Left renal pelvis (tissue), 4 donors: ENCODE results near the gene MED31. TPM values are rescaled to one million over a fixed set of nuclear protein-coding genes. Genes with fewer than 3 reads are reported as not detected.
"Not testable (repeated sequence)": the region's sequence is repeated elsewhere in the genome, so short reads cannot be mapped to it uniquely, and the experiment has no call there.

Experiments used
- DNase-seq, 4 donors: peaks; one replicate each; pipeline ENCODE4 v3.0.0-alpha.2; 2013; ENCODE audit warnings: low read depth in 4 of 4, low spot score in 3 of 4
- polyA plus RNA-seq, 4 donors: library from polyadenylated mRNA; unstranded; fragments of 120-200 nt; gene quantifications; one replicate each; pipeline ENCODE4 v1.2.1, GENCODE V29; 2013; ENCODE audit not compliant: insufficient read length in 4 of 4

The MED31 gene
- polyA plus RNA-seq, 4 donors: 21.9 to 29.5 (median 28.8) TPM

DNA sequence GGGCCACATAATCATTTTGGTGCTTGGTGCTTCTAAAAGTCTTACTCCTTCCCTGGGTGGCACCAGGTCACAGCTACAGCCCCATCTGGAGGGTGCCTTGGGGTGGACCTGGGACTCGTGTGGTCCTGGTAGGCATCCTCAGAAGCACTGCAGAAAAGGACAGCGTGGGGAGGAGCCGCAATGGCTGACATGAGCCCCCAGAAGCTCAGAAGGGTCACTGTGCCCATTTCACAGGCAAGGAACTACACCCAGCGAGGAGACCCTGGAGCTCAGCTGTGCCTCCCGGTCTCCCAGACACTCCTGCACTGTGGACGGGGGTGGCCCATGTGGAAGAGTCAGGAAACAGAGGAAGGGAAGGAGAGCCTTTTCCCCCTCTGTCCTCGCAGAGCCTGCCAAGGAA lies 26.5 kb upstream of the MED31 start:
- DNase-seq: no peak

DNA sequence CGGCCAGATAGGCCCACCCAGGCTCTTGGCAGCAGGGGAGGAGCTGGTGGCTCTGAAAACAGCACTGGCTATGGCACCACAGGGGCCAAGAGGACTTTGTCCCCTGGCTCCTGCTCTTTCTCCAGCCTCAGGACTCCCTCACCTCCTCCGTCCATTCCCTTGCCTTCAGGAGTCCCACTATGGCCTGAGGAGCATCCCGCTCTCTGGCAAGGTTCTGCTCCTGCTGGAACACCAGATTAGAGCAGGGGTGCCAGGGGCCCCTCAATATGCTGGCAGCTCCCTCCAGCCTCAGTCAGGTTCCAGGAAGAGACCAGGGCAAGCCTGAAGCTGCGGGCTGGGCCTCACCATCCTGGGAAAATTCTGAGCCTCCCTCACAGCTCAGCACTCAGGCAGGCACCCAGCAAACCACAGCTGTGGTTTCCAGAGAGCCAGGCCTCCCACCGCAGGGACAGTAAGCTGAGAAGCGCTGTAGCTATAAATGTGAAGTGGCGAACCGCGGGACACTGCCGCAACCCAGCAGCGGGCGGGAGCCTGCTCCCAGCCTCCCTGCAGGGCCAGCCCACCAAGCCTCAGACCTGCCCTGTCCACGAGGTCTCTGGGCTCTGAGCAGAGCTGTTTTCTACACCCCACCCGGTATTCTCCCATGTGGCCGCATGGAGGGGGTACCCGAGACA lies 25.9 kb upstream of the MED31 start:
- DNase-seq: no peak

DNA sequence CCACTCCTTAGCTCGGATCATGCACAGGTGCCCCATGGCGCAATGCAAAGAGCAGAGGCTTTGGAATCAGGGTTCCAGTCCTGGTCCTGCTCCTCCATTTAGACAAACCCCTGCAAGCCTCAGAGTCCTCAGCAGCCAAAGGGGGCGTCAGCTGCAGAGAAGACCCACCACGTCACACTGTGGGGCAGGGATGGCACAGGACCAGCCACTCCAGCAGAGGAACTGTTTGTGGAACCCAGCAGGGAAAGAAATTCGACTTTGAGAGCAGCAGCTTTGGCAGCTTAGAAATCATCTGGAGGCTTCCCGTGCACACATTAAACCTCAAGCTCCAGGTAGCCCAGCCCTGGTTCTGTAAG lies 25.4 kb upstream of the MED31 start:
- DNase-seq: no peak

DNA sequence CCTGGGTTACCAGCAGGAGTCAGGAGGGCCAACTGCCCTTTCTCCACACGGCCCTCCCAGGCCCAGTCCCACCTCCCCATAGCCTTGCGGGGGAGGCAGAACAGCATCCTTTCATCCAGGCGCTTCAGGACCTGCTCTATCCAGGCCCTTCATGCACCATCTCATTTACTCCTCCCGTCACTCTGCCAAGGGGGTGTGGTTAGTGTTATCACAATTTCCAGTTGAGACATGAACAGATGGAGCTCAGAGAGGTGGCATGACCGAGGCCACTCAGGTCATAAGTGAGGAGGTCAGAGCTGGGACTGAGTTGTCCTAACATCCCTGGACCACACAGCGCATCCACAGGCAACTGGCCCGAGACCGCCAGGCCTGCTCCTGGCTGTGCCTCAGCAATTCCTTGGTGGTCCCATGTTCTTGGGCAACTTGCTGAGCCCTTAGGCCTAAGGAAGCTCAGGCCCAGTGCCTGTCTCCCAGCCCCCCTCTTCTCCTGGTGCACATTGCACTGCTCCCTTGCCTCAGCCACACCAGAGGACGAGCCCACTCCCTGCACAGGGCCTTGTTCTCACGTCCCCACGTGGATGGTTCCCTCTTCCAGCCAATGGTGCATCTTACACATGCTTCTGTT lies 23.9 kb upstream of the MED31 start:
- no peak for DNase-seq

DNA sequence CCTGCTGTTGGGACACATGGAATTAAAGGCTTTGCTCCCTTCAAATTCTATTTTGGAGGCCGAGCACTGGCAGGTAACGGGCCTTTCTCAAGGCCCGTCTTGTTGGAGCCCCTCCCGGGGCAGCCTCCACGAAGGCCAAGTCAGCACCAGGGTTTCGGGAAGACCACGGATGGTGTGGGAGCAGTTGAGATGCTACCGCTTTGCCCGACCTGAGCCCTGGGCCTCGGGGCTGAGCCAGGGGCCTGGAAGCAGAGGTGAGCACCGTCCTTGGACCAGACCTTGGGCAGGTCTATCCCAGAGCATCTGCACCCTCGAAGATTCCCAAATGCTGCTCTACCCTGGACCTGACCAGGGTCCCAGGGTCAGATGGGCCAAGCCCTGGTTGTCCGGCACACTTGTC lies 23.2 kb upstream of the MED31 start:
- no peak for DNase-seq

DNA sequence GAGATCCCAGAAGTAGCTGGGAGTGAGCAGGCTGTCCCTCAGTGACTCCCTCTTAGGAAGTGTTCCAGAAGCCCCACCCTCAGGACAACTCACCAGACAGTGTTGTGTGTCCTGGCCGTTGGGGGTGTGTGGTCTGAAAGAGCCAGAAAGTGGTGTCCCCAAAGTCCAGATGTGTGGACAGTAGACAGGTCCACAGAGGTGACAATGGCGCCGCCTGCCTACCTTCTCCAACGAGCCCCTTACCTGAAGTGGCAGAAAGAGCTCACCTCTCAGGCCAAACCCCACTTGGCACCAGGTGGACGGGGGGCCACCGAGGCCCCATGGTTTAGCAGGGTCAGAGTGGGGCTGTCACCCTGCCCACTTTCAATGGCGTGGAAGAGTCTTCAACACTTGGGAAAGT lies 20.0 kb upstream of the MED31 start:
- no peak for DNase-seq

DNA sequence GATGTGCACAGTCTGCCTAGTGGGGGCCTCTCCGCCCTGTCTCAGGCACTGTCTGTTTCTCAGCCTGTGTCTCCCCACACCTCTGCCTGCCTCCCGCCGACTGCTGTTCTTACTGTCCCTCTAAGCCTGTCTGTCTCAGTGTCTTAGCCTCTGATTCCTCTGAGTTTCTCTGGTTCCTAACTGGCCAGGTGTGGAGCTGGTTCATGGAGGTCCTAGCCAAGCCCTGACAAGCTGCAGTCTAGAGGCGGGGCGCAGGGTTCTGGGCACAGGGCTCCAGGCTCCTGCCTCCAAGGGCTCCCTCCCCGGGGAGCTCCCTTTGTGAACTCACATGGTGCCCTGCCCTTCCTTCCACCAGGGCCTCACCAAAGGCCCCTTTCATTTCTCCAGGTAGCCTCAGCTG lies 19.6 kb upstream of the MED31 start:
- no peak for DNase-seq

DNA sequence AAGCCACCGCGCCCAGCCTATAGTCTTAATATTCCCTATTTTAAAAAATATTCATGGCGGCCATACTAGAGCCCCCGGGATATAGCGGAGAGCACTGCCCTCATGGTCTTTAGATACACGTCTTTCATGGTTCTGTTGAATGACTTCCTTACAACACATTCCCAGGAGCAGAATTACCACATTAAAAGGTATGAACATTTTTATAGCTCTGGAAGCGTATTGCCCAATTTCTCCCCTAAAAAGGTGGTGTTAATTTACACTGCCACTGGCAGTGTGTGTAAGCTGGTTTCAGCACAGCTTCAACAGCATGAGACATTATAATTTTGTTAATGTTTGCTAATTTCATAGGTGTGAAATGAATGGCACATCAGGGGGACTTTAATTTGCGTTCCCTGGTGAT lies 19.2 kb upstream of the MED31 start:
- DNase-seq: no peak

DNA sequence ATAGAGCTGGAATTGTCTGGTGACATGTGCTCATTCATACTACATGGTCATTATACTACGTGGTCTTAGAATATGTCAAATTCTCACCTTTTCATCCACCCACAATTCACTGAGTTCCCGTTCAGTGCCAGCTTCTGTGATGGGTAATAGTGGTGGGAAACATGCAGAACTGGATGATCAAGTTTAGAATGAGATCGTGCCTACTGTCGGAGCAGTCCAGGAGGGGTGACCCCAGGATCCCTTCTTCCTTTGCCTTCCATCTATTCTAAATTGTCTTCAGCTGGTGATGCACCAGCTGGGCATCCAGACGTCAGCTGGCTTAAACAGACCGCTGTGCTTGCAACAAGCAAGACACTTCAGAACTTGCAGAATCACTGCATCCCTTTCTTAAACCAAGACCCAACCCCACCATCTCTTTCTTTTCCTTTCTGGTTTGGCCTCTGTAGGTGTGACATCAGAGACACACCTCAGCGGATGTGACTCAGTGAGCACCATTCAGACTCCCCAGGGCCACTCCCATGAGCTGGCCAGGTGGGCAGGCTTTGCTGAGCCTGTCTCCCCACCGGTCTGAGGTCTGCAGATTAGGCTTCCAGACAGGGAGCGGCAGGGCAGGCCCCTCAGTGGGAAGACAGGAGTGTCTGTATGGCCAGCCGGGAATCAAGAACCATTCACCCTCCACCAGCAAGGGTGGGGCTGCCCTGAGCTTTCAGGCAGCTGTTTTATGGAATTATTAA lies 18.2 kb upstream of the MED31 start:
- DNase-seq: no peak

DNA sequence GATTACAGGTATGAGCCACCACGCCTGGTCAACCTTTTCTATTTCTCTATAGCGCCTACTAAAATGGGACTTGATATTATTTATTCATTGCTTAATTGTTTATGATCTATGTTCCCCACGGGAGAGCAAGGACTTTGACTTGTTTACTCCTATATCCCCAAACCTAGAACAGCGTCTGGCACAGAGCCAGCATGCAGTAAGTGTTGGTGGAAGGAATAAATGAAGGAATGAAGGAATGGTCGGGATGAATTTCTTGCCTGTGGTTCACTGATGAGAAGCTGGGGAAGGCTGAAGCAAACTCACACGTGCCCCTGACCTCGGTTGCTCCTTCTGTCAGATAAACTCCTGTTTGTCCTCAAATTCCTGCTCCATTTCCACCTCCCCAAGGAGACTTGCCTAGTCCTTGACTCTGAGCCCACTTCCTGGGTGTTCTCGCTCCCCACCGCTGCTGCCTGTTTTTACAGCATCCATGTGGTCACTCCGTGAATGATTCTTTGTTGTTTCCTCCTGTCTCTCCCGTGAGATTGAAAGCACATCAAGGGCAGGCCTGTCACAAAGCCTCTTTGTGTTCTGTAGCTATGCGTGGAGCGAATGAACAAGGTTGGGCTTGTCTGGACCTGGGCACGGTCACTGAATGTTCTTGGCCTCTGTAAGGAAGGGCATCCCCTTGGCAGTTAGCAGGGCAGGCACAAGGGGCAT lies 17.5 kb upstream of the MED31 start:
- no peak for DNase-seq

DNA sequence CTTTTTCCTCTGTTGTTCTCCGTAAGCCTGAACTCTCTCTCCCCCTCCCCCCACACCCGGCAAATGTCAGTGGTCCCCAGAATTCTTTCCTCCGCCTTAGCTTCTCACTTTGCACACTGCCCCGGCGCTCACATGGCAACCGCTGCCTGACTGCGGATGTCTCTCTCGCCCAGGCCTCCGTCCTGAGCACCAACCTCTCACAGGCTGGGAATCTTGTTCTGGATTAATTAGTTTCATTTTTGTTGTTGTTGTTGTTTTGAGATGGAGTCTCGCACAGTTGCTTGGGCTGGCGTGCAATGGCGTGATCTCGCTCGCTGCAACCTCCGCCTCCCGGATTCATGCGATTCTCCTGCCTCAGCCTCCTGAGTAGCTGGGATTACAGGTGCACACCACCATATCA lies 16.8 kb upstream of the MED31 start:
- DNase-seq: no peak

DNA sequence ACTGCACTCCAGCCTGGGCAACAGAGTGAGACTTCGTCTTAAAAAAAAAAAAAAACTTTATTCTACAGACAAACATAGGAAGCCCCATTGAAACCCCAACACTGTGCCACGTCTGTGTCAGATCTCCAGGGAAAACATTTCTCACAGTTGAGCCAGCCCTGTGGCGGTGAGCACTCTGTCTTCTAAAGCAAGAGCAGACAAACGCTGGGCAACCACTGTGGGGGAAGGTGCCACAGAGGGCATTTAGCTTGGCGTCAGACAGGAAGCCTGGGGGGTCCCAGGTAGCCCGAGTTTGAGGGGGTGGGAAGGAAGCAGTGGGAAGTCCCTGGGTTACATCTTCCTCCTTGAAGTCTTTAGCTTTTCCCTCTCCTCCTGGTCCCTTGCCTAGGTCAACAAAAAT lies 16.1 kb upstream of the MED31 start:
- DNase-seq: no peak

DNA sequence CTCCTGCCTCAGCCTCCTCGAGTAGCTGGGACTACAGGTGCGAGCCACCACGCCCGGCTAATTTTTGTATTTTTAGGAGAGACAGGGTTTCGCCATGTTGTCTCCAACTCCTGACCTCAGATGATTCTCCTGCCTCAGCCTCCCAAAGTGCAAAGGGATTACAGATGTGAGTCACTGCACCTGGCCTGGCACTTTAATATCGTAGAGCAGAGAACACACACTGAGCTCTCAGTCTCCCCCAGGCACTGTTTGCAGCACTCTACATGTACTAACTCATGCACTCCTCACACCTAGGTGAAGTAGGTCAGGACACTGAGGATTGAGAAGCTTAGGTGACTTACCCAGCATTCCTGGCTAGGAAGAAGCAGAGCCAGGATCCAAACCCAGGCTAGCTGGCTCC lies 15.2 kb upstream of the MED31 start:
- DNase-seq: no peak

DNA sequence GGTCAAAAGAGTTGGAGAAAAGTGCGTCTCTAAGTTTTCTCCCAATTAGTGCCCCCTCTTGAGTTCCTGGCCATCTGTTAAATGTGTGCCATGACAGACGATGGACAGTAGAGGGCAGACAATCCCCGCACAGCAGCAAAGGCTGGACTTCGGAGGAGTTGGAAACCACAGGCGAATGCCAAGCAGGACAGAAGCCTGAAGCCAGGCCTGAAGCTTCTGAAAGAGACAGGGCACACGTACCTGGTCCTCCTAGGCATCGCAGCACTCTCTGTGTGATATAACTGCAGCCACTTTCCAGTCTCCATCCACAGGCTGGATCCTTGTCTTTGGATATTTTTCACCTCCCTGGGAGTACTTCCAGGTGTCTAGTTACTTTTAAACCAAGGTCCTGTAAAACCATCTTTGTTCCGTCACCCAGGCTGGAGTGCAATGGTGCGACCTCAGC lies 14.7 kb upstream of the MED31 start:
- peak in 2 of 4 donors; percentile 57 to 64 for DNase-seq

DNA sequence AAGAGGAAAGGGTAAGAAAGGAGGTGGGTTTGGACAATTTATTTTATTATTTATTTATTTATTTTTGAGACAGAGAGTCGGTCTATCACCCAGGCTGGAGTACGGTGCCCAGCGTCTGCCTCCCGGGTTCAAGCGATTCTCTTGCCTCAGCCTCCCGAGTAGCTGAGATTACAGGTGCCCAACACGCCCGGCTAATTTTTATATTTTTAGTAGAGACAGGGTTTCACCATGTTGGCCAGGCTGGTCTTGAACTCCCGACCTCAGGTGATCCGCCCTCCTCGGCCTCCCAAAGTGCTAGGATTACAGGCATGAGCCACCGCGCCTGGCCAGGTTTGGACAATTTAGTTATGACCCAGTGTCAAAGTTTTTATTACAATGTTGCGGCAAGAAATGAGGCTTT lies 11.8 kb upstream of the MED31 start:
- not testable (repeated sequence) for DNase-seq

DNA sequence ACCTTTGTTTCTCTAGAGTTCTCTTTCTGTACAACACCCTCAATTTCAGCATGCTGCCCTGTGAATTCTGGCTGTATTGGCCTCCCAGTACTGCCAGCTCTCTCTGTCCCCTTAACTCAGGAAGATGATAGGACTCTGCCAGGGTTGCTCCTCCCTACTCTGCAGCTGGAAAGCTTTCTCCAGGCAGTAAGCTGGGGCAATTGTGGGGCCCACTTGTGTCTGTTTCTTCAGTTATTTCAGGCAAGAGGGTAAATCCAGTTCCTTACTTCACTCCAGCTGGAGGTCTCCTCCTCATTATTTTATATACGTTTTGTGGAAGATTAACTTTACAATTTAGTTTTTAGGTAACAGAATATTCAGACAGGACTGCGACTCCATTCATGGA lies 10.1 kb upstream of the MED31 start:
- DNase-seq: no peak

DNA sequence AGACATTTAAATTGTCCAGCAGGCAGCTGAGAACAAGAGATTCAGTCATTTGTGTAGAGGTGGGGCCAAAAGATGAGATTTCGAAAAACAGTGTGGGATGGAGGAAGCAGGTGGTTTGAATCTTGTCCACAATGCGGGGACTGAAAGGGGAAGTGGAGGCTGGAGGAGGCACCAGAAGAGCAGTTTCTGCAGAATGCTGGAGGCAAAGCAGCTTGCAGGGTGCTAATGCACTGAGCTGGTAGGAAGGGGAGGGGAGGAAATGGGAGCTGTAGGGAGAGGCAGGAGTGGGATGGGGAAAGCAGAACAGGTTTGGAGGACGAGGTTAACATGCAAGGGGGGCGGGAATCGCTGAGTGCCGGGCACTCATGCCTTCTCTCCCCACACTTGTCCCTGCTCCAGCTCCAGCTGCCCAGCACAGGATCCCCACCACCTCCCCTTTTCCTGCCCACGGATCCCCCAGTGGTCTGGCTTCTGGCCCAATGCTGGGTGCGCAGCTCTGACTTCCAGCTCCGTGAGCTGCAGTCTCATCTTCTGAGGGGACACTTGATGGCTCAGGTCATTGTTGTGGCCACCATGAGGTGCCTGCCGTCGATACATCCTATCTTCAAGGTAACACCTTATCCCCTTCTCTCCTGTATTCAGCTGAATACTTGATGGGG lies 9.5 kb upstream of the MED31 start:
- DNase-seq: no peak

DNA sequence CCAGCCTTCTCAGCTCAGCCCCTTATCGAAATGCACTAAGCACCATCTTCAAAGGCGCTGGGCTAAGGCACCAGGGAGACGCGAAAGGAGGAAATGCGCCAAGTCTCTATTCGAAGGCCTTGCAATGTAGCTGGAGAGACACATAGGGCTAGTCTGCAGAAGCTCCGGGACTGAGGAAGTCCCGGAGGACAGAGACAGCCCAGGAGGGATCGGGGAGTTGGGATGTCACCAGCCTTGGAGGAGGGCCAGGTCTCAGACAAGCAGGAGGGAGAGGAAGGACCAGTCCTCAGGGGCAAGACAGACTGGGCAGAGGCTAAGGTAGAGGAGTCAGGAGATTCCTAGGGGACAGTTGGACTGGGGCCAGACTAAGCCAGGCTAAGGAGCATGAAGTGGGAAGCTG lies 8.7 kb upstream of the MED31 start:
- DNase-seq: no peak

DNA sequence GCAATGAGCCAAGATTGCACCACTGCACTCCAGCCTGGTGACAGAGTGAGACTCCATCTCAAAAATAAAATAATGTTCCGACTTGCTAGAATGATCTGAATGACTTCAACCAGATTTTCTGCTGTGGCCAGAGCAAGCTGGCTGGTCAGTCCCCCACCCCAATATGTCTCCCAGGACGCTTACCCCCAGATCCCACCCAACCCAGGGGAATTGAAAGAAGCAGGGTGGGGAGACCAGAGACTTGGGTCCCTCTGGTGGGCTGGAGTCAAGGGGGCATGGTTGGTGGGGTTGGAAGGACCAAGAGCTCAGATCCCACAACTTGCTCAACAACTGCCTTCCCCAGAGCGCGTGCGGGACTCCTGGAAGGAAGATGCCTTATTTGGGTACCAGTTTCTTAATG lies 7.0 kb upstream of the MED31 start:
- not testable (repeated sequence) for DNase-seq

DNA sequence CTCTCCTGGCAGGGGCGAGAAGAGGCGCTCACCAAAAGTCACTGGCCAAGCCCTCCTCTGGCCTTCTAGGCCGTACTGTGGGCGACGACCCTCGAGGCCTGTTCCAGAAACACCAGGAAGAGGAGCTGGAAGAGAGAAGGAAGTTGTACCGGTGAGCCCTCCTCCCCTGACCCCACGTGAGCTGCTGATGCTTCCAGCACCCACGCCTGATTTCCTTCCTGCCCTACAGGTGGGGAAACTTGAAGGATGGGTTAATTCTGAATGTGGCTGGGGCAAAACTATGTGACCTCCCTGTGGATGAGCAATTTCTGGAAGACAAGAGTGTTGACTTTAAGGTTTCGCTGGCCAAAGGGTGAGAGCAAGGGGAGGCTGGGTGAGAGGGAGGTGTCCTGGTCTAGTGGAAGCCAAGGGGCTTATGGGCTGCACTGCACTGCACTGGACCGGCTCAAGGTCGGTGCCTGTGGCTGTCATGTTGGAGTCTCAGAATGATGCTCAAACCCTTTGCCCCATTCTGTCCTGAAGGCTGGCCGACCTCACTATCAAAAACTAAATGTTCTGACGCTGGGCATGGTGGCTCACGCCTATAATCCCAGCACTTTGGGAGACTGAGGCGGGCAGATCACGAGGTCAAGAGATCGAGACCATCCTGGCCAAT lies 6.4 kb upstream of the MED31 start:
- no peak for DNase-seq
